ENCODE measurements around the gene DEDD2. TPM values are rescaled to one million over a fixed set of nuclear protein-coding genes. Genes with fewer than 3 reads are reported as not detected.

Gene DEDD2
- total RNA-seq, 1 donor from 2014 or later = 21.3 TPM

- peaks cover 5% of the 10 kb centered on the region for H3K4me1 Mint-ChIP-seq
Observed at GRCh38 chr19:42174958-42175734, 42.3 kb downstream of the DEDD2 start.

GRCh38 chr19:42174188-42174587 is 43.3 kb downstream of the DEDD2 start:
- Mint-ChIP-seq H3K9me3 (no peaks in the 10 kb centered on the region), H3K4me3 (no peak overlapping the region), H3K27me3 (ENCODE audit: low read depth) (peaks cover 66% of the 10 kb centered on the region), H3K27ac (no peak overlapping the region), H3K4me1 (peaks cover 5% of the 10 kb centered on the region), H3K36me3 (no peaks in the 10 kb centered on the region)
- no peak for TF ChIP-seq CTCF (IDR thresholded peaks at IDR 0.05; ENCODE audit: unreplicated experiment)
- no peak for DNase-seq (ENCODE audit: low spot score in 2 of 2, unreplicated experiment in 2 of 2)

More at GRCh38 chr19:42174958-42175734, 42.3 kb downstream of the DEDD2 start:
- H3K4me3 Mint-ChIP-seq = peak overlapping the region; percentile 7
- H3K27me3 Mint-ChIP-seq (ENCODE audit: low read depth) = peaks cover 57% of the 10 kb centered on the region
- H3K27ac Mint-ChIP-seq = no peak overlapping the region
- DNase-seq (ENCODE audit: low spot score in 2 of 2, unreplicated experiment in 2 of 2) = no peak
- H3K9me3 Mint-ChIP-seq = no peaks in the 10 kb centered on the region
- no peaks in the 10 kb centered on the region for H3K36me3 Mint-ChIP-seq
- no peak for TF ChIP-seq CTCF (IDR thresholded peaks at IDR 0.05; ENCODE audit: unreplicated experiment)

- Mint-ChIP-seq H3K27ac (no peak overlapping the region), H3K9me3 (no peaks in the 10 kb centered on the region), H3K27me3 (ENCODE audit: low read depth) (peaks cover 70% of the 10 kb centered on the region), H3K4me1 (peaks cover 5% of the 10 kb centered on the region), H3K36me3 (no peaks in the 10 kb centered on the region), H3K4me3 (no peak overlapping the region)
- TF ChIP-seq CTCF (IDR thresholded peaks at IDR 0.05; ENCODE audit: unreplicated experiment) = no peak
- DNase-seq (ENCODE audit: low spot score in 2 of 2, unreplicated experiment in 2 of 2) = no peak
Observed at GRCh38 chr19:42173695-42174094, 43.8 kb downstream of the DEDD2 start.

- Mint-ChIP-seq H3K9me3 (no peaks in the 10 kb centered on the region), H3K4me3 (no peak overlapping the region), H3K27ac (no peak overlapping the region), H3K4me1 (peaks cover 5% of the 10 kb centered on the region), H3K36me3 (no peaks in the 10 kb centered on the region), H3K27me3 (ENCODE audit: low read depth) (peaks cover 84% of the 10 kb centered on the region)
- no peak for TF ChIP-seq CTCF (IDR thresholded peaks at IDR 0.05; ENCODE audit: unreplicated experiment)
- no peak for DNase-seq (ENCODE audit: low spot score in 2 of 2, unreplicated experiment in 2 of 2)
Observed at GRCh38 chr19:42172261-42172660, 45.2 kb downstream of the DEDD2 start.

GRCh38 chr19:42170715-42171114 is 46.8 kb downstream of the DEDD2 start:
- Mint-ChIP-seq H3K36me3 (no peaks in the 10 kb centered on the region), H3K27ac (no peak overlapping the region), H3K27me3 (ENCODE audit: low read depth) (peaks cover 90% of the 10 kb centered on the region)

More at GRCh38 chr19:42170715-42171114, 46.8 kb downstream of the DEDD2 start:
- H3K4me1 Mint-ChIP-seq = no peaks in the 10 kb centered on the region
- H3K4me3 Mint-ChIP-seq = no peak overlapping the region
- no peaks in the 10 kb centered on the region for H3K9me3 Mint-ChIP-seq
- TF ChIP-seq CTCF (IDR thresholded peaks at IDR 0.05; ENCODE audit: unreplicated experiment) = no peak
- DNase-seq (ENCODE audit: low spot score in 2 of 2, unreplicated experiment in 2 of 2) = no peak

All from mesothelial cell of epicardium (in vitro differentiated cells).